Measurements from ENCODE around the gene PCBP3. TPM values are rescaled to one million over a fixed set of nuclear protein-coding genes. Genes with fewer than 3 reads are reported as not detected.

PCBP3 gene
- polyA plus RNA-seq, 1 donor (not counting 4 experiments of a cell fraction or from before 2014, with no cell fraction given): 0.25 TPM

- FAIRE-seq (no peak), DNase-seq (ENCODE audit: low read depth, low spot score) (no peak)
- no peak overlapping the region for H2AFZ ChIP-seq (ENCODE audit: control insufficient read depth, low read length)
- no peaks in the 10 kb centered on the region for H4K20me1 ChIP-seq (ENCODE audit: control insufficient read depth, extremely low read depth, insufficient read depth, low read length)
- H3K9me3 ChIP-seq (ENCODE audit: control insufficient read depth, low read depth, low read length): no peaks in the 10 kb centered on the region
- H3K27ac ChIP-seq (ENCODE audit: control insufficient read depth, insufficient read depth, low read length): no peak overlapping the region
- no peaks in the 10 kb centered on the region for H3K36me3 ChIP-seq (ENCODE audit: control insufficient read depth in 2 of 2, extremely low read depth in 1 of 2, insufficient read depth in 2 of 2, low read length in 2 of 2)
- no peaks in the 10 kb centered on the region for H3K9me1 ChIP-seq (ENCODE audit: control insufficient read depth, extremely low read depth, insufficient read depth, low read length)
- no peak overlapping the region for H3K4me2 ChIP-seq (ENCODE audit: control insufficient read depth, extremely low read depth, insufficient read depth, low read depth, low read length)
- H3K4me1 ChIP-seq (ENCODE audit: control insufficient read depth, extremely low read depth, insufficient read depth, low read length): no peaks in the 10 kb centered on the region
- TF ChIP-seq, protein P1, sequence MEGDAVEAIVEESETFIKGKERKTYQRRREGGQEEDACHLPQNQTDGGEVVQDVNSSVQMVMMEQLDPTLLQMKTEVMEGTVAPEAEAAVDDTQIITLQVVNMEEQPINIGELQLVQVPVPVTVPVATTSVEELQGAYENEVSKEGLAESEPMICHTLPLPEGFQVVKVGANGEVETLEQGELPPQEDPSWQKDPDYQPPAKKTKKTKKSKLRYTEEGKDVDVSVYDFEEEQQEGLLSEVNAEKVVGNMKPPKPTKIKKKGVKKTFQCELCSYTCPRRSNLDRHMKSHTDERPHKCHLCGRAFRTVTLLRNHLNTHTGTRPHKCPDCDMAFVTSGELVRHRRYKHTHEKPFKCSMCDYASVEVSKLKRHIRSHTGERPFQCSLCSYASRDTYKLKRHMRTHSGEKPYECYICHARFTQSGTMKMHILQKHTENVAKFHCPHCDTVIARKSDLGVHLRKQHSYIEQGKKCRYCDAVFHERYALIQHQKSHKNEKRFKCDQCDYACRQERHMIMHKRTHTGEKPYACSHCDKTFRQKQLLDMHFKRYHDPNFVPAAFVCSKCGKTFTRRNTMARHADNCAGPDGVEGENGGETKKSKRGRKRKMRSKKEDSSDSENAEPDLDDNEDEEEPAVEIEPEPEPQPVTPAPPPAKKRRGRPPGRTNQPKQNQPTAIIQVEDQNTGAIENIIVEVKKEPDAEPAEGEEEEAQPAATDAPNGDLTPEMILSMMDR (optimal IDR thresholded peaks at IDR 0.05 in 1 of 3, IDR thresholded peaks at IDR 0.05 in 1 of 3, conservative IDR thresholded peaks at IDR 0.05 in 1 of 3; ENCODE audit: extremely low read depth in 1 of 3, insufficient read depth in 2 of 3, low read length in 3 of 3): no peak
- no peak for TF ChIP-seq EZH2 (IDR thresholded peaks at IDR 0.05; ENCODE audit: low read length)
- no peak overlapping the region for H3K9ac ChIP-seq (ENCODE audit: control insufficient read depth, extremely low read depth, insufficient read depth, low read length)
- no peaks in the 10 kb centered on the region for H3K27me3 ChIP-seq (ENCODE audit: control insufficient read depth, extremely low read depth, insufficient read depth, low read length)
- dilution Hi-C loops (cut with MboI; ENCODE audit: extremely low pct_ligation_motif_present, low sequenced_read_pairs): no loop called here
- no peak overlapping the region for H3K4me3 ChIP-seq (ENCODE audit: control insufficient read depth in 2 of 3, extremely low read depth in 1 of 3, insufficient read depth in 2 of 3, low read depth in 1 of 3, low read length in 3 of 3)
- H3K79me2 ChIP-seq (ENCODE audit: control insufficient read depth, insufficient read depth, low read length): no peaks in the 10 kb centered on the region
Measured at GRCh38 chr21:45791562-45792418, 148.3 kb downstream of the PCBP3 start.

DNA sequence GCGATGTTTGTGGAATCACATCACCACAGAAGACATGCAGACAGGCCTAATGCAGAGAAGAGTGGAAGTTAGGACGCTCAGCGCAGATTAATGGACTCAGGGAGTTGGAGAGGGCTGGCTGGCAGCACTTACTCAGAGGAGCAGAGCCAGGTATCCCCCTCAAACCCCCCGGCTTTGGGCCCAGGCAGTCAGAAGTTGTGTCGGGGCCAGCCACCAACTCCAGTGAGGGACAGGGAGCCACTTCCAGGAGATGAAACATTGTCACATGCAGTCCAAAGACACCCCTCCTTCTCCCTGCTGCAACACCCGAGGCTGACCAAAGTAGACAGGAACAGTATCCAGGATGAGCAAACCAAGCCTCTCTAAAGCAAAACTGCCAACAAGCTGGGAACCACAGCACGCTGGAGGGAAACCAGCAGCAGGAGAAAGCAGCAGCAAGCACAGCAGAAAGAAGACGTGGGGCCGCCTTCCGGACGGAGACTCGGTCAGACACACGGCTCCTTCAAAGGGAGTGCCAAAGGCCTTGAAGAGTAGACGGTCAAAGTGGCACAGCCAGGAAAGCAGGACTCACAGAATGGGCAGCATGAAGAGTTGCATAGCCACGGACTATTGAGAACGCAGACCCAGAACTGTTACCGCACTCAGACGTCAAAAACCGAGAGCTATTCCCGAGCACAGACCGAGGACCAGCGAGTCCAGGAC, 149.3 kb downstream of the PCBP3 start:
- no peaks in the 10 kb centered on the region for H4K20me1 ChIP-seq (ENCODE audit: control insufficient read depth, extremely low read depth, insufficient read depth, low read length)
- no peaks in the 10 kb centered on the region for H3K4me1 ChIP-seq (ENCODE audit: control insufficient read depth, extremely low read depth, insufficient read depth, low read length)
- TF ChIP-seq, protein P1 (optimal IDR thresholded peaks at IDR 0.05 in 1 of 3, IDR thresholded peaks at IDR 0.05 in 1 of 3, conservative IDR thresholded peaks at IDR 0.05 in 1 of 3; ENCODE audit: extremely low read depth in 1 of 3, insufficient read depth in 2 of 3, low read length in 3 of 3): no peak
- TF ChIP-seq EZH2 (IDR thresholded peaks at IDR 0.05; ENCODE audit: low read length): no peak
- H3K9me1 ChIP-seq (ENCODE audit: control insufficient read depth, extremely low read depth, insufficient read depth, low read length): no peaks in the 10 kb centered on the region
- H3K4me2 ChIP-seq (ENCODE audit: control insufficient read depth, extremely low read depth, insufficient read depth, low read depth, low read length): no peak overlapping the region
- no peaks in the 10 kb centered on the region for H3K27me3 ChIP-seq (ENCODE audit: control insufficient read depth, extremely low read depth, insufficient read depth, low read length)
- dilution Hi-C loops (cut with MboI; ENCODE audit: extremely low pct_ligation_motif_present, low sequenced_read_pairs): no loop called here
- H2AFZ ChIP-seq (ENCODE audit: control insufficient read depth, low read length): no peak overlapping the region
- no peaks in the 10 kb centered on the region for H3K9me3 ChIP-seq (ENCODE audit: control insufficient read depth, low read depth, low read length)
- DNase-seq (ENCODE audit: low read depth, low spot score): no peak
- H3K4me3 ChIP-seq (ENCODE audit: control insufficient read depth in 2 of 3, extremely low read depth in 1 of 3, insufficient read depth in 2 of 3, low read depth in 1 of 3, low read length in 3 of 3): no peak overlapping the region
- H3K79me2 ChIP-seq (ENCODE audit: control insufficient read depth, insufficient read depth, low read length): no peaks in the 10 kb centered on the region
- H3K36me3 ChIP-seq (ENCODE audit: control insufficient read depth in 2 of 2, extremely low read depth in 1 of 2, insufficient read depth in 2 of 2, low read length in 2 of 2): no peaks in the 10 kb centered on the region
- FAIRE-seq: no peak
- no peak overlapping the region for H3K27ac ChIP-seq (ENCODE audit: control insufficient read depth, insufficient read depth, low read length)
- H3K9ac ChIP-seq (ENCODE audit: control insufficient read depth, extremely low read depth, insufficient read depth, low read length): no peak overlapping the region
